Measurements from ENCODE around the gene CLIC1. TPM values are rescaled to one million over a fixed set of nuclear protein-coding genes. Genes with fewer than 3 reads are reported as not detected.

CLIC1 gene
- total RNA-seq, 1 donor from 2014 or later = 281 TPM

- Histone ChIP-seq H3K4me3 (no peak overlapping the region), H3K27ac (no peak overlapping the region), H3K4me1 (no peaks in the 10 kb centered on the region), H3K9me3 (no peaks in the 10 kb centered on the region), H3K36me3 (no peaks in the 10 kb centered on the region), H3K27me3 (no peaks in the 10 kb centered on the region)
- TF ChIP-seq CTCF (IDR thresholded peaks at IDR 0.05) = no peak
- DNase-seq (ENCODE audit: low spot score in 2 of 2) = no peak
- intact Hi-C loops (cut with DNase I) = no loop called here
Observed at GRCh38 chr6:31750411-31751022, 14.2 kb upstream of the CLIC1 start.

- no peak overlapping the region for H3K4me3 ChIP-seq
- DNase-seq (ENCODE audit: low spot score in 2 of 2) = no peak
- intact Hi-C loops (cut with DNase I) = no loop called here
- no peaks in the 10 kb centered on the region for H3K36me3 ChIP-seq
- no peaks in the 10 kb centered on the region for H3K9me3 ChIP-seq
- no peak overlapping the region for H3K27ac ChIP-seq
- TF ChIP-seq CTCF (IDR thresholded peaks at IDR 0.05) = no peak
- no peaks in the 10 kb centered on the region for H3K4me1 ChIP-seq
- H3K27me3 ChIP-seq = no peaks in the 10 kb centered on the region
Observed at GRCh38 chr6:31749301-31750036, 13.1 kb upstream of the CLIC1 start.

GRCh38 chr6:31744422-31744821, 8.1 kb upstream of the CLIC1 start:
- intact Hi-C loops (cut with DNase I) = no loop called here
- H3K9me3 ChIP-seq = no peaks in the 10 kb centered on the region

GRCh38 chr6:31742894-31743293, 6.6 kb upstream of the CLIC1 start:
- no peak for TF ChIP-seq CTCF (IDR thresholded peaks at IDR 0.05)
- no peak overlapping the region for H3K4me3 ChIP-seq
- intact Hi-C loops (cut with DNase I) = no loop called here
- no peaks in the 10 kb centered on the region for H3K9me3 ChIP-seq
- no peak for DNase-seq (ENCODE audit: low spot score in 2 of 2)
- H3K27ac ChIP-seq = no peak overlapping the region
- H3K36me3 ChIP-seq = no peaks in the 10 kb centered on the region
- no peaks in the 10 kb centered on the region for H3K27me3 ChIP-seq
- H3K4me1 ChIP-seq = peaks cover 5 to 15% of the 10 kb centered on the region in 2 donors

More at GRCh38 chr6:31744422-31744821, 8.1 kb upstream of the CLIC1 start:
- H3K27ac ChIP-seq = no peak overlapping the region
- H3K36me3 ChIP-seq = no peaks in the 10 kb centered on the region
- H3K27me3 ChIP-seq = no peaks in the 10 kb centered on the region
- DNase-seq (ENCODE audit: low spot score in 2 of 2) = no peak
- no peak for TF ChIP-seq CTCF (IDR thresholded peaks at IDR 0.05)
- H3K4me3 ChIP-seq = no peak overlapping the region
- H3K4me1 ChIP-seq = peaks cover 5 to 7% of the 10 kb centered on the region in 2 donors

- Histone ChIP-seq H3K27ac (no peak overlapping the region), H3K4me1 (peaks cover 8 to 20% of the 10 kb centered on the region in 2 donors), H3K4me3 (no peak overlapping the region), H3K36me3 (no peaks in the 10 kb centered on the region), H3K27me3 (no peaks in the 10 kb centered on the region), H3K9me3 (no peaks in the 10 kb centered on the region)
- DNase-seq (ENCODE audit: low spot score in 2 of 2) = no peak
- intact Hi-C loops (cut with DNase I) = no loop called here
- no peak for TF ChIP-seq CTCF (IDR thresholded peaks at IDR 0.05)
Observed at GRCh38 chr6:31741815-31742214, 5.5 kb upstream of the CLIC1 start.

Data from ascending aorta (tissue), 2 donors.